Measurements from ENCODE around the gene ADD1. TPM values are rescaled to one million over a fixed set of nuclear protein-coding genes. Genes with fewer than 3 reads are reported as not detected.

Gene ADD1
- total and polyA plus RNA-seq, 12 donors, result 163 to 448 (median 214) TPM

DNA sequence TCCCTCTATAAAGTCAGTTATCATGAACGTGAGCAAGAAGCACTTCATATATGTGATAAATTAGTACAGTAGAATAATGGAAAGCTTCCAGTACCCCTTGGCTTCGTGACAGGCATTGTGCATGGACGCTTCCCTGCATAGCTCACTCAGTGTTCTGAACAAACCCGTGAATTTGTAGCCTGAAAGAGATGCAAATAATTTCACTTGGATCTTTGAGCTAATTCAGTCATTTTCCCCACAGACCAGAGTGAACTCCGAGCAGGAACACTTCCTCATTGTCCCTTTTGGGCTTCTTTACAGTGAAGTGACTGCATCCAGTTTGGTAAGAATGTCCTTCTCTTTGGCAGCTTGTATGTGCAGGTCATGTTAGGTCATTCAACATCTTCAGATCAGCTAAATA, 50.1 kb downstream of the ADD1 start:
- Histone ChIP-seq H3K27me3 (no peaks in the 10 kb centered on the region), H3K4me3 (no peak overlapping the region), H3K9me3 (no peaks in the 10 kb centered on the region), H3K27ac (peak overlapping the region in 4 of 10 donors; percentile 21 to 45 (median 34)), H3K36me3 (peaks cover 0 to 69% (median 28%) of the 10 kb centered on the region in 9 donors), H3K4me1 (peaks cover 4 to 39% (median 24%) of the 10 kb centered on the region in 9 donors)
- peak in 1 of 2 donors; percentile 58 for DNase-seq
- WGBS, 2 donors, result 6 to 14% methylated on average over 5 of the region's 5 CpGs
- TF ChIP-seq, protein P1, sequence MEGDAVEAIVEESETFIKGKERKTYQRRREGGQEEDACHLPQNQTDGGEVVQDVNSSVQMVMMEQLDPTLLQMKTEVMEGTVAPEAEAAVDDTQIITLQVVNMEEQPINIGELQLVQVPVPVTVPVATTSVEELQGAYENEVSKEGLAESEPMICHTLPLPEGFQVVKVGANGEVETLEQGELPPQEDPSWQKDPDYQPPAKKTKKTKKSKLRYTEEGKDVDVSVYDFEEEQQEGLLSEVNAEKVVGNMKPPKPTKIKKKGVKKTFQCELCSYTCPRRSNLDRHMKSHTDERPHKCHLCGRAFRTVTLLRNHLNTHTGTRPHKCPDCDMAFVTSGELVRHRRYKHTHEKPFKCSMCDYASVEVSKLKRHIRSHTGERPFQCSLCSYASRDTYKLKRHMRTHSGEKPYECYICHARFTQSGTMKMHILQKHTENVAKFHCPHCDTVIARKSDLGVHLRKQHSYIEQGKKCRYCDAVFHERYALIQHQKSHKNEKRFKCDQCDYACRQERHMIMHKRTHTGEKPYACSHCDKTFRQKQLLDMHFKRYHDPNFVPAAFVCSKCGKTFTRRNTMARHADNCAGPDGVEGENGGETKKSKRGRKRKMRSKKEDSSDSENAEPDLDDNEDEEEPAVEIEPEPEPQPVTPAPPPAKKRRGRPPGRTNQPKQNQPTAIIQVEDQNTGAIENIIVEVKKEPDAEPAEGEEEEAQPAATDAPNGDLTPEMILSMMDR (IDR thresholded peaks at IDR 0.05), result no peak
- intact Hi-C loops (cut with DNase I), result loop anchor here in 3 of 10 donors (10.0 kb wide), 1 partner anchor 129 kb away; no protein-coding TSS in a partner anchor
- ATAC-seq, result peak in 6 of 8 donors; percentile 48 to 87 (median 66)

DNA sequence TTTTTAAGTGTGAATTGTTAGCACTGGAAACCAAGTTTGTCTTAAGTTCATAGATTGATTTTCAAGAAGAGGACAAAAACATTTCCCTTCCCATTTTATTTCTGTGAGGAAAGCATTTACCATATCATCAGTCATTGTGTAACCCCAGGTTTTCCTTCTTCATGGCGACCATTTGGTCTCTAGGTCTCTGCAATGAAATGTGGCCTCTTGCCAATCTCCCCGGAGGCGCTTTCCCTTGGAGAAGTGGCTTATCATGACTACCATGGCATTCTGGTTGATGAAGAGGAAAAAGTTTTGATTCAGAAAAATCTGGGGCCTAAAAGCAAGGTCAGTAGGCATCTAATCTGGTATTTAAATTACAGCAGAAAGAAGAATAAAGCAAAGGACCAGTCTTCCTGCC, 54.4 kb downstream of the ADD1 start:
- ATAC-seq (no peak), DNase-seq (no peak)
- Histone ChIP-seq H3K4me1 (peaks cover 4 to 19% (median 14%) of the 10 kb centered on the region in 9 donors), H3K4me3 (no peak overlapping the region), H3K27me3 (no peaks in the 10 kb centered on the region), H3K9me3 (no peaks in the 10 kb centered on the region), H3K27ac (no peak overlapping the region), H3K36me3 (peaks cover 3 to 100% (median 47%) of the 10 kb centered on the region in 9 donors)
- intact Hi-C loops (cut with DNase I), result loop anchor here in 3 of 10 donors (10.0 kb wide), 1 partner anchor 133 kb away; no protein-coding TSS in a partner anchor
- WGBS, 2 donors, result 54 to 64% methylated on average over 3 of the region's 3 CpGs
- TF ChIP-seq, protein P1 (IDR thresholded peaks at IDR 0.05), result no peak

- no peak overlapping the region for H3K27ac ChIP-seq
- ATAC-seq, result no peak
- intact Hi-C loops (cut with DNase I), result loop anchor here in 1 of 10 donors (10.0 kb wide), 1 partner anchor 136 kb away; no protein-coding TSS in a partner anchor
- no peaks in the 10 kb centered on the region for H3K4me1 ChIP-seq
- H3K9me3 ChIP-seq, result no peaks in the 10 kb centered on the region
- H3K4me3 ChIP-seq, result no peak overlapping the region
- TF ChIP-seq, protein P1 (IDR thresholded peaks at IDR 0.05), result no peak
- H3K36me3 ChIP-seq, result peaks cover 3 to 100% (median 64%) of the 10 kb centered on the region in 9 donors
- H3K27me3 ChIP-seq, result no peaks in the 10 kb centered on the region
- WGBS, 2 donors, result 93 to 98% methylated on average over 6 of the region's 6 CpGs
- DNase-seq, result no peak
Measured at GRCh38 chr4:2900741-2901140, 57.1 kb downstream of the ADD1 start.

GRCh38 chr4:2901186-2901585, 57.5 kb downstream of the ADD1 start:
- no peak overlapping the region for H3K27ac ChIP-seq
- ATAC-seq (no peak), DNase-seq (no peak)
- H3K27me3 ChIP-seq, result no peaks in the 10 kb centered on the region
- no peaks in the 10 kb centered on the region for H3K4me1 ChIP-seq
- no peak overlapping the region for H3K4me3 ChIP-seq
- WGBS, 2 donors, result 91 to 95% methylated on average over 3 of the region's 3 CpGs
- peaks cover 3 to 100% (median 68%) of the 10 kb centered on the region in 9 donors for H3K36me3 ChIP-seq
- intact Hi-C loops (cut with DNase I), result loop anchor here in 1 of 10 donors (10.0 kb wide), 1 partner anchor 136 kb away; no protein-coding TSS in a partner anchor
- no peaks in the 10 kb centered on the region for H3K9me3 ChIP-seq
- TF ChIP-seq, protein P1 (IDR thresholded peaks at IDR 0.05), result no peak

Measured in heart right ventricle (tissue), 16 donors.